CD14-positive monocyte (primary cell): ENCODE measurements around the gene AP1M2. TPM values are rescaled to one million over a fixed set of nuclear protein-coding genes. Genes with fewer than 3 reads are reported as not detected.
A peak's percentile ranks its signal among the peaks of the same experiment; 100 is the strongest.

ENCODE experiments used
- DNase-seq, 3 donors: peaks; one replicate each; pipeline ENCODE4 v3.0.0-alpha.2; 2011 to 2022
- H2AFZ ChIP-seq: 2 replicates; pipeline ENCODE4 v1.6.0; 2012; ENCODE audit warnings: mild to moderate bottlenecking, low read depth, low read length, inconsistent platforms; ENCODE audit not compliant: insufficient read depth, poor library complexity, severe bottlenecking
- H3K27ac ChIP-seq, 2 donors: 1 replicate in 1 of 2; 2 replicates in 1 of 2; pipeline ENCODE4 v1.5.1; 2012 to 2013; ENCODE audit warnings: low read length in 2 of 2, control low read depth in 1 of 2, inconsistent platforms in 1 of 2, low read depth in 1 of 2, mild to moderate bottlenecking in 1 of 2
- H3K27me3 ChIP-seq, 2 donors: one replicate each; pipeline versions ENCODE4 v1.6.0 to v1.6.1; 2011 to 2013; ENCODE audit warnings: low read length in 2 of 2; ENCODE audit not compliant: control insufficient read depth in 2 of 2, insufficient read depth in 2 of 2
- H3K36me3 ChIP-seq, 2 donors: replicated peaks in 1 of 2; 1 replicate in 1 of 2; 2 replicates in 1 of 2; pipeline versions ENCODE4 v1.5.1 to v1.6.1; 2012 to 2013; ENCODE audit warnings: low read length in 2 of 2, control low read depth in 1 of 2, inconsistent platforms in 1 of 2, mild to moderate bottlenecking in 1 of 2; ENCODE audit not compliant: insufficient read depth in 2 of 2, control insufficient read depth in 1 of 2
- H3K4me1 ChIP-seq, 2 donors: 1 replicate in 1 of 2; 2 replicates in 1 of 2; pipeline versions ENCODE4 v1.5.1 to v1.6.1; 2012 to 2013; ENCODE audit warnings: low read length in 2 of 2, control low read depth in 1 of 2, inconsistent platforms in 1 of 2, mild to moderate bottlenecking in 1 of 2, moderate library complexity in 1 of 2; ENCODE audit not compliant: insufficient read depth in 2 of 2, control insufficient read depth in 1 of 2
- H3K4me2 ChIP-seq: replicated peaks from 2 replicates; pipeline ENCODE3; 2012; ENCODE audit warnings: low read length, moderate library complexity, mild to moderate bottlenecking; ENCODE audit not compliant: poor library complexity, severe bottlenecking; ENCODE audit errors: extremely low read depth
- H3K4me3 ChIP-seq, 3 experiments: fragments of 200-600 bp in 1 of 3; sonication (generic) in 1 of 3; replicated peaks in 1 of 3; 1 replicate in 2 of 3; 2 replicates in 1 of 3; pipeline ENCODE4 v1.5.1; 2011 to 2013; ENCODE audit warnings: low read length in 3 of 3, mild to moderate bottlenecking in 3 of 3, control low read depth in 2 of 3, low read depth in 2 of 3, inconsistent platforms in 1 of 3, moderate library complexity in 1 of 3
- H3K79me2 ChIP-seq: 2 replicates; pipeline ENCODE4 v1.6.0; 2012; ENCODE audit warnings: mild to moderate bottlenecking, control low read depth, inconsistent platforms, low read length, moderate library complexity; ENCODE audit not compliant: insufficient read depth
- H3K9ac ChIP-seq: 2 replicates; pipeline ENCODE4 v1.6.0; 2017; ENCODE audit warnings: low read length, mild to moderate bottlenecking; ENCODE audit not compliant: insufficient read depth, poor library complexity, severe bottlenecking
- H3K9me3 ChIP-seq, 2 donors: replicated peaks in 1 of 2; 1 replicate in 1 of 2; 2 replicates in 1 of 2; pipeline versions ENCODE4 v1.5.1 to v1.6.1; 2012 to 2013; ENCODE audit warnings: low read length in 2 of 2, control low read depth in 1 of 2; ENCODE audit not compliant: control insufficient read depth in 1 of 2, insufficient read depth in 1 of 2
- H4K20me1 ChIP-seq: 2 replicates; pipeline ENCODE4 v1.6.0; 2012; ENCODE audit warnings: mild to moderate bottlenecking, low read length, control low read depth, moderate library complexity; ENCODE audit not compliant: insufficient read depth
- H3K27ac Mint-ChIP-seq, 7 donors: one replicate each; pipeline ENCODE4 v1.8.0; 2020; ENCODE audit warnings: mild to moderate bottlenecking in 7 of 7, mixed read lengths in 7 of 7, moderate library complexity in 6 of 7, inconsistent platforms in 2 of 7
- H3K27me3 Mint-ChIP-seq, 3 donors: one replicate each; pipeline ENCODE4 v1.8.0; 2021 to 2022; ENCODE audit warnings: low read depth in 3 of 3, mild to moderate bottlenecking in 3 of 3, mixed read lengths in 3 of 3, moderate library complexity in 3 of 3, inconsistent platforms in 1 of 3
- H3K36me3 Mint-ChIP-seq, 2 donors: one replicate each; pipeline ENCODE4 v1.8.0; 2020; ENCODE audit warnings: mixed read lengths in 2 of 2, inconsistent platforms in 1 of 2, mild to moderate bottlenecking in 1 of 2
- H3K4me1 Mint-ChIP-seq: one replicate; pipeline ENCODE4 v1.8.0; 2020; ENCODE audit warnings: mild to moderate bottlenecking, mixed read lengths
- H3K4me3 Mint-ChIP-seq, 2 donors: one replicate each; pipeline ENCODE4 v1.8.0; 2020; ENCODE audit warnings: mild to moderate bottlenecking in 2 of 2, mixed read lengths in 2 of 2, moderate library complexity in 1 of 2
- H3K9me3 Mint-ChIP-seq, 7 donors: one replicate each; pipeline ENCODE4 v1.8.0; 2020 to 2022; ENCODE audit warnings: mixed read lengths in 7 of 7, mild to moderate bottlenecking in 6 of 7, moderate library complexity in 6 of 7, inconsistent platforms in 2 of 7
- WGBS: methylation state at CpG from one replicate; pipeline ENCODE4 v1.1.5; 2013; ENCODE audit warnings: missing lambda C conversion rate; ENCODE audit not compliant: insufficient coverage; 5-methylcytosine and 5-hydroxymethylcytosine counted together
- intact Hi-C, 2 donors: fragments of 100-400 bp; cut with micrococcal nuclease; formaldehyde crosslinking; loops; one replicate each; pipeline versions ENCODE4 v1.15.0 to v1.15.1; 2023
- polyA plus RNA-seq, 3 donors: library from polyadenylated mRNA; depleted of rRNA in 1 of 3; unstranded in 2 of 3; stranded (reverse) in 1 of 3; fragments of 300-500 nt in 2 of 3; fragments of >200 nt in 1 of 3; fragmentation: Illumina TruSeq in 2 of 3; gene quantifications; 1 replicate in 2 of 3; 2 replicates in 1 of 3; pipeline ENCODE4 v1.2.3, GENCODE V29; 2012 to 2021
- TF ChIP-seq, protein P1 (sequence below): fragments of 200-600 bp; IDR thresholded peaks from one replicate; pipeline ENCODE4 v1.8.0; 2022; ENCODE audit warnings: antibody characterized with exemption, mild to moderate bottlenecking

AP1M2 gene
- polyA plus RNA-seq, 3 donors, result 0.36 TPM; not detected in 2

- TF ChIP-seq, protein P1, sequence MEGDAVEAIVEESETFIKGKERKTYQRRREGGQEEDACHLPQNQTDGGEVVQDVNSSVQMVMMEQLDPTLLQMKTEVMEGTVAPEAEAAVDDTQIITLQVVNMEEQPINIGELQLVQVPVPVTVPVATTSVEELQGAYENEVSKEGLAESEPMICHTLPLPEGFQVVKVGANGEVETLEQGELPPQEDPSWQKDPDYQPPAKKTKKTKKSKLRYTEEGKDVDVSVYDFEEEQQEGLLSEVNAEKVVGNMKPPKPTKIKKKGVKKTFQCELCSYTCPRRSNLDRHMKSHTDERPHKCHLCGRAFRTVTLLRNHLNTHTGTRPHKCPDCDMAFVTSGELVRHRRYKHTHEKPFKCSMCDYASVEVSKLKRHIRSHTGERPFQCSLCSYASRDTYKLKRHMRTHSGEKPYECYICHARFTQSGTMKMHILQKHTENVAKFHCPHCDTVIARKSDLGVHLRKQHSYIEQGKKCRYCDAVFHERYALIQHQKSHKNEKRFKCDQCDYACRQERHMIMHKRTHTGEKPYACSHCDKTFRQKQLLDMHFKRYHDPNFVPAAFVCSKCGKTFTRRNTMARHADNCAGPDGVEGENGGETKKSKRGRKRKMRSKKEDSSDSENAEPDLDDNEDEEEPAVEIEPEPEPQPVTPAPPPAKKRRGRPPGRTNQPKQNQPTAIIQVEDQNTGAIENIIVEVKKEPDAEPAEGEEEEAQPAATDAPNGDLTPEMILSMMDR, result no peak
- intact Hi-C loops, result no loop called here
- Histone ChIP-seq H3K9ac (no peak overlapping the region), H4K20me1 (no peaks in the 10 kb centered on the region), H3K27ac (no peak overlapping the region), H3K4me1 (peaks cover 0 to 3% of the 10 kb centered on the region in 2 donors), H3K36me3 (no peaks in the 10 kb centered on the region), H3K27me3 (peaks cover 0 to 3% of the 10 kb centered on the region in 2 donors), H3K9me3 (no peaks in the 10 kb centered on the region), H3K4me3 (no peak overlapping the region), H3K79me2 (no peaks in the 10 kb centered on the region), H3K4me2 (no peak overlapping the region), H2AFZ (no peak overlapping the region)
- WGBS, result 94% methylated on average over 9 of the region's 13 CpGs
- no peak overlapping the region for H3K27ac Mint-ChIP-seq
- H3K36me3 Mint-ChIP-seq, result no peaks in the 10 kb centered on the region
- H3K4me3 Mint-ChIP-seq, result no peak overlapping the region
- peaks cover 16% of the 10 kb centered on the region for H3K4me1 Mint-ChIP-seq
- H3K9me3 Mint-ChIP-seq, result no peaks in the 10 kb centered on the region
- no peak for DNase-seq
- peaks cover 4 to 16% (median 11%) of the 10 kb centered on the region in 3 donors for H3K27me3 Mint-ChIP-seq
Measured at GRCh38 chr19:10582091-10582490, 5.0 kb downstream of the AP1M2 start.

DNA sequence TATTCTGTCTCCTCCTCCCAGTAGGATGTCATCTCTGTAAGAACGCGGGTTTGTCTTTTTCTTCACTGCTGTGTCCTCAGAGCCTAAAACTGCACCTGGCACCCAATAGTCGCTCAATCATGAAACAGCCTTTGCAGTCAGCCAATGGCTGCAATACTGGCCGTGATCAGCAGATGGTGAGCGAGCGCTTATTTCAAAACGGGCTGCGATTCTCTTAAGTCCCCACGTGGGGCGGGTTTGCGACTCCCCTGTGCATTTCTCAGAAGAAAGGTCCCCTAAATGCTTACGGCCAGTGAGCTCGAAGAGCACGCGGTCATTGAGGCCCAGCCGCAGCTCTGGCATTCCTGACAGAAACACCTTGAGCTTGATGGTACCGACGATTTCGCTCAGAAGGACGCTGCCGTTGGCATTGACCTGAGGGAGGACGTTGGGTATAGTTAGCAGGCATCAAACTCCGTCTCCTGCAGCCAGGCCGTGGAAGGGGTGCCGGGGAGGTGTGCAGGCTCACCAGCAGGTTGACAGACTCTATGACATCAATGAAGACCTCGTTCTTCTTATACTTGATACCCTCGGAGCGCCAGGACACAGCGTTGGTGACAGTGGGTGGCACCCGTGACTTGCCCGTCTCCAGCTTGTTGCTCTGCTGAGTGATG, 6.0 kb downstream of the AP1M2 start:
- Histone ChIP-seq H3K9ac (no peak overlapping the region), H3K4me2 (peak overlapping the region; percentile 27), H4K20me1 (no peaks in the 10 kb centered on the region), H3K36me3 (no peaks in the 10 kb centered on the region), H3K27ac (no peak overlapping the region), H3K4me1 (peaks cover 0 to 3% of the 10 kb centered on the region in 2 donors), H2AFZ (peak overlapping the region; percentile 45), H3K79me2 (no peaks in the 10 kb centered on the region), H3K9me3 (no peaks in the 10 kb centered on the region), H3K4me3 (no peak overlapping the region), H3K27me3 (no peaks in the 10 kb centered on the region)
- Mint-ChIP-seq H3K27me3 (peaks cover 3 to 11% (median 10%) of the 10 kb centered on the region in 3 donors), H3K27ac (peak overlapping the region in 1 of 7 donors; percentile 50), H3K4me1 (peaks cover 16% of the 10 kb centered on the region), H3K9me3 (no peaks in the 10 kb centered on the region), H3K4me3 (peak overlapping the region in 1 of 2 donors; percentile 21), H3K36me3 (no peaks in the 10 kb centered on the region)
- WGBS, result 20% methylated on average over 26 of the region's 31 CpGs
- peak; percentile 83 to 93 (median 87) for DNase-seq
- intact Hi-C loops, result loop anchor here (1.0 to 2.0 kb wide), 3 partner anchors 63 to 118 kb away; no protein-coding TSS in a partner anchor
- TF ChIP-seq, protein P1, result peak; percentile 98
